Measurements from ENCODE around the gene OR10G8. TPM values are rescaled to one million over a fixed set of nuclear protein-coding genes. Genes with fewer than 3 reads are reported as not detected.

Gene OR10G8
- total and polyA plus RNA-seq, 2 of the 8 experiments (the other 6 are each of a cell fraction or from before 2014, with no cell fraction given): not detected

GRCh38 chr11:124079631-124080326 is 53.2 kb downstream of the OR10G8 start:
- H2BK120ac ChIP-seq (replicated peaks; ENCODE audit: low read depth, low read length): no peak overlapping the region
- no peak overlapping the region for H2BK20ac ChIP-seq (ENCODE audit: low read length)
- H3K4ac ChIP-seq (replicated peaks; ENCODE audit: insufficient read length, low read depth, low read length): no peak overlapping the region
- ChIA-PET POLR2A (ENCODE audit: partially characterized antibody) (interaction anchor here (0.6 kb wide), 1 partner anchor 24 kb away, joined by 3 read pairs; no protein-coding TSS in a partner anchor), CTCF (ENCODE audit: partially characterized antibody) (interaction anchor here (1.2 to 4.2 kb wide), 2 partner anchors 11 to 115 kb away, joined by 4 to 43 read pairs; no protein-coding TSS in a partner anchor)
- no peak overlapping the region for H3K56ac ChIP-seq (replicated peaks; ENCODE audit: insufficient read length, low read depth, low read length)
- H4K5ac ChIP-seq (ENCODE audit: insufficient read length, low read depth, low read length): no peak overlapping the region
- H2BK5ac ChIP-seq (ENCODE audit: low read depth, low read length): no peak overlapping the region
- no peaks in the 10 kb centered on the region for H3K9me3 ChIP-seq (ENCODE audit: insufficient read depth in 2 of 2, low read depth in 1 of 2, low read length in 1 of 2)
- no peak overlapping the region for H4K91ac ChIP-seq (replicated peaks; ENCODE audit: insufficient read length, low read length)
- H3K23me2 ChIP-seq (ENCODE audit: low read depth, low read length): no peaks in the 10 kb centered on the region
- no peaks in the 10 kb centered on the region for H3K79me2 ChIP-seq (ENCODE audit: control insufficient read depth in 1 of 2, insufficient read depth in 2 of 2, low read length in 2 of 2)
- no peak overlapping the region for H2BK12ac ChIP-seq (ENCODE audit: low read depth, low read length)
- no peak overlapping the region for H2BK15ac ChIP-seq (ENCODE audit: low read length)
- no peak overlapping the region for H3K27ac ChIP-seq (ENCODE audit: low read depth, low read length)
- H3K23ac ChIP-seq (ENCODE audit: insufficient read length): no peak overlapping the region
- no peak overlapping the region for H3K18ac ChIP-seq (ENCODE audit: extremely low read depth, low read length)
- no peak overlapping the region for H3K4me3 ChIP-seq (ENCODE audit: extremely low read depth in 1 of 4, insufficient read depth in 2 of 4, low read depth in 3 of 4, low read length in 4 of 4)
- no peaks in the 10 kb centered on the region for H4K20me1 ChIP-seq (replicated peaks in 1 of 2; ENCODE audit: control insufficient read depth in 1 of 2, insufficient read depth in 2 of 2, low read length in 2 of 2)
- no peaks in the 10 kb centered on the region for H3K79me1 ChIP-seq (ENCODE audit: low read depth, low read length)
- DNase-seq (ENCODE audit: low read depth in 1 of 2, low spot score in 2 of 2): no peak
- H2AFZ ChIP-seq (ENCODE audit: low read length): no peak overlapping the region
- no peak overlapping the region for H2AK5ac ChIP-seq (ENCODE audit: low read depth, low read length)
- H3K14ac ChIP-seq (ENCODE audit: insufficient read length): no peak overlapping the region
- H3K9ac ChIP-seq (replicated peaks in 1 of 4; ENCODE audit: extremely low read depth in 1 of 4, low read depth in 3 of 4, low read length in 3 of 4): no peak overlapping the region
- peaks cover 0 to 3% (median 0%) of the 10 kb centered on the region in 4 experiments; a peak in 1 of 7 replicates for H3K4me1 ChIP-seq (replicated peaks in 1 of 4; ENCODE audit: control insufficient read depth in 3 of 4, insufficient read depth in 4 of 4, low read length in 3 of 4)
- H3K36me3 ChIP-seq (ENCODE audit: control insufficient read depth in 2 of 4, insufficient read depth in 4 of 4, low read length in 3 of 4): no peaks in the 10 kb centered on the region
- H3K4me2 ChIP-seq (ENCODE audit: insufficient read depth in 1 of 2, low read depth in 2 of 2, low read length in 2 of 2): no peak overlapping the region
- no peak overlapping the region for H4K8ac ChIP-seq (ENCODE audit: extremely low read depth, insufficient read depth, low read length)
- FAIRE-seq: no peak
- no peaks in the 10 kb centered on the region for H3K27me3 ChIP-seq (replicated peaks in 1 of 4; ENCODE audit: control insufficient read depth in 3 of 4, extremely low read depth in 1 of 4, insufficient read depth in 3 of 4, low read length in 3 of 4)
- WGBS, 2 experiments (ENCODE audit: extremely low coverage in 1 of 2, insufficient coverage in 1 of 2, insufficient read length in 1 of 2, insufficient replicate concordance in 2 of 2, low coverage in 1 of 2, low lambda C conversion rate in 2 of 2, missing lambda C conversion rate in 1 of 2): 88% methylated on average over 8 of the region's 8 CpGs; no CpG with 5 or more reads in 1 of the 2 experiments
- TF ChIP-seq RFX5 (IDR thresholded peaks at IDR 0.05; ENCODE audit: borderline replicate concordance, low read depth, low read length): no peak
- TF ChIP-seq SP2 (IDR thresholded peaks at IDR 0.05; ENCODE audit: low read length): no peak
- no peak for TF ChIP-seq JUN (IDR thresholded peaks at IDR 0.05; ENCODE audit: low read depth, low read length)
- TF ChIP-seq SUZ12 (IDR thresholded peaks at IDR 0.05; ENCODE audit: low read length): no peak
- no peak for TF ChIP-seq CHD1 (IDR thresholded peaks at IDR 0.05; ENCODE audit: low read depth, low read length)
- no peak for TF ChIP-seq CHD2 (IDR thresholded peaks at IDR 0.05; ENCODE audit: low read length)
- TF ChIP-seq, protein P1, sequence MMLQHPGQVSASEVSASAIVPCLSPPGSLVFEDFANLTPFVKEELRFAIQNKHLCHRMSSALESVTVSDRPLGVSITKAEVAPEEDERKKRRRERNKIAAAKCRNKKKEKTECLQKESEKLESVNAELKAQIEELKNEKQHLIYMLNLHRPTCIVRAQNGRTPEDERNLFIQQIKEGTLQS (IDR thresholded peaks at IDR 0.05; ENCODE audit: insufficient read depth, low read depth, low read length): no peak
- TF ChIP-seq SP4 (IDR thresholded peaks at IDR 0.05; ENCODE audit: low read length): no peak
- TF ChIP-seq SIRT6 (IDR thresholded peaks at IDR 0.05; ENCODE audit: low read length): no peak
- no peak for TF ChIP-seq RAD21 (IDR thresholded peaks at IDR 0.05 in 1 of 2, conservative IDR thresholded peaks at IDR 0.05 in 1 of 2; ENCODE audit: low read depth in 2 of 2, low read length in 2 of 2)
- TF ChIP-seq BRCA1 (IDR thresholded peaks at IDR 0.05; ENCODE audit: low read depth, low read length): no peak
- no peak for TF ChIP-seq SIN3A (conservative IDR thresholded peaks at IDR 0.05 in 1 of 2, IDR thresholded peaks at IDR 0.05 in 1 of 2; ENCODE audit: low read depth in 1 of 2, low read length in 2 of 2)
- TF ChIP-seq NRF1 (IDR thresholded peaks at IDR 0.05; ENCODE audit: low read depth, low read length): no peak

Data from H1 (cell line).